Activated T-cell treated with anti-CD3 and anti-CD28 coated beads for 4 hours (primary cell): ENCODE measurements around the gene STX10.

Source experiments
- DNase-seq: peaks from one replicate; pipeline ENCODE4 v3.0.0-alpha.2; 2020

STX10 gene

DNA sequence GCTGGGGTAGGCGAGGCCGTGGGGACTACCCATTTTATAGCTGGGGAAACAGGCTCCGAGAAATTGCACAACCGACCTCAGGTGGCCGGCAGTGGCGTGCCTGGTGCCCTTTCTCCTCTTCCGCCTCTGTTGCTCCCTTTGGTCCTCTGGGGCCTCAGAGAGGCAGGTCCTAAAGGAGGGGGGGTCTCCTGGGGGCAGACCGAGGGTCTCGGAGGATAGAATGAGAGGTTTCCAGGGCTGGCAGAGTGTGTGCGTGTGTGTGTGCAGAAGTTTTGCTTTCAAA is 11.3 kb downstream of the STX10 start:
- no peak for DNase-seq

DNA sequence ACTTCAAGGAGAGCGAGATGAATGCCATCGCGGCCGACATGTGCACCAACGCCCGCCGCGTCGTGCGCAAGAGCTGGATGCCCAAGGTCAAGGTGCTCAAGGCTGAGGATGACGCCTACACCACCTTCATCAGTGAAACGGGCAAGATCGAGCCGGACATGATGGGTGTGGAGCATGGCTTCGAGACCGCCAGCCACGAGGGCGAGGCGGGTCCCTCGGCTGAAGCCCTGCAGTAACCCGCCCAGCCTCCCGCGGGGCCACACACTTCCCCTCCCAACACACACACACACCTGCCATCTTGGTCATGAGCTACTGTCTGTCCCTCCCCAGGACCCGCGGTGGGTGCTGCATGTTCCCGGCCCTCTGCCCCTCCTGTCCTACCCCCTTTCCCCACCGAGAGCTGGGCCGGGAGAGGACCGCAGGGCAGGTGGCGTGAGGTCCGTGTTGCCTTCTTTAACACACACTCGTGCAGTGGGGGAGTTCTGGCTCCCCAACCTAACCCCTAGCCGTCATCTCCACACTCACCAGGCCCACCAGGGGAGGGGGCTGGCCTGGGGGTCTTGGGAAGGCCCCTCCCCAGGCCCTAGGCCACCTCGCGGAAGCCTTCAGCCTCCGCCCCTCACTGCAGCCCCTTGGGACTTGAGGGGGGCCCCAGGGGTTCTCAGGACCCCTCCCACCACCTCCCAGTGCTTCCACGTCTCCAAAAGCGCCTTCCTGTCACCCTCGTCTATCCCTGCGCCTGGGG is 11.8 kb downstream of the STX10 start:
- no peak for DNase-seq

DNA sequence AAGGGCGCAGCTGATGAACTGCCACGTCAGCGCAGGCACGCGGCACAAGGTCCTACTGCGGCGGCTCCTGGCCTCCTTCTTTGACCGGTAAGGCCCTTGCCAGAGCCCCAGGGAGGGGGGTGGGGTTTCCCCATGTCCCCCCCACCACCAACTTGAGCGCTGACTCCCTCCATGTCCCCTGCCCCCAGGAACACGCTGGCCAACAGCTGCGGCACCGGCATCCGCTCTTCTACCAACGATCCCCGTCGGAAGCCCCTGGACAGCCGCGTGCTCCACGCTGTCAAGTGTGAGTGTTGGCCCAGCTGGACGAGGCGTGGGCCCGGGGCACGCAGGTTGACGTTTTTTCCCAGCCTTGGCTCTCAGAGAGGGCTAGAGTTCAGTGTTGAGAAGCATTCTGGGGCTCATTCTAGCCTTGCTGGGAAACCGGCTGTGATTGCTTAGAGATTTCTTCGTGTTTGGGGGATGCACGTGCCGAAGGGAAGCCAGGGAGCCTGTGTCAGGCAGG is 12.8 kb downstream of the STX10 start:
- no peak for DNase-seq

DNA sequence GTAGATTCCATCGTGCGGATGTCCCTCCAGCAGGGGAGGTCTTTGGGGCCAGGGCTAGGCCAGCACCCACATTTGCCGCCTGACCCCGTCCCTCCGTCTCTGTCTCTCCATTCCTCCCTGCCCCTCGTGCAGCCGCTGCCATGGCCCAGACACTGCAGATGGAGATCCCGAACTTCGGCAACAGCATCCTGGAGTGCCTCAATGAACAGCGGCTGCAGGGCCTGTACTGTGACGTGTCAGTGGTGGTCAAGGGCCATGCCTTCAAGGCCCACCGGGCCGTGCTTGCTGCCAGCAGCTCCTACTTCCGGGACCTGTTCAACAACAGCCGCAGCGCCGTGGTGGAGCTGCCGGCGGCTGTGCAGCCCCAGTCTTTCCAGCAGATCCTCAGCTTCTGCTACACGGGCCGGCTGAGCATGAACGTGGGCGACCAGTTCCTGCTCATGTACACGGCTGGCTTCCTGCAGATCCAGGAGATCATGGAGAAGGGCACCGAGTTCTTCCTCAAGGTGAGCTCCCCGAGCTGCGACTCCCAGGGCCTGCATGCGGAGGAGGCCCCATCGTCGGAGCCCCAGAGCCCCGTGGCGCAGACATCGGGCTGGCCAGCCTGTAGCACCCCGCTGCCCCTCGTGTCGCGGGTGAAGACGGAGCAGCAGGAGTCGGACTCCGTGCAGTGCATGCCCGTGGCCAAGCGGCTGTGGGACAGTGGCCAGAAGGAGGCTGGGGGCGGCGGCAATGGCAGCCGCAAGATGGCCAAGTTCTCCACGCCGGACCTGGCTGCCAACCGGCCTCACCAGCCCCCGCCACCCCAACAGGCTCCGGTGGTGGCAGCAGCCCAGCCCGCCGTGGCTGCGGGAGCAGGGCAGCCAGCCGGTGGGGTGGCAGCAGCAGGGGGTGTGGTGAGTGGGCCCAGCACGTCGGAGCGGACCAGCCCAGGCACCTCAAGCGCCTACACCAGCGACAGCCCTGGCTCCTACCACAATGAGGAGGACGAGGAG is 14.8 kb downstream of the STX10 start:
- no peak for DNase-seq

DNA sequence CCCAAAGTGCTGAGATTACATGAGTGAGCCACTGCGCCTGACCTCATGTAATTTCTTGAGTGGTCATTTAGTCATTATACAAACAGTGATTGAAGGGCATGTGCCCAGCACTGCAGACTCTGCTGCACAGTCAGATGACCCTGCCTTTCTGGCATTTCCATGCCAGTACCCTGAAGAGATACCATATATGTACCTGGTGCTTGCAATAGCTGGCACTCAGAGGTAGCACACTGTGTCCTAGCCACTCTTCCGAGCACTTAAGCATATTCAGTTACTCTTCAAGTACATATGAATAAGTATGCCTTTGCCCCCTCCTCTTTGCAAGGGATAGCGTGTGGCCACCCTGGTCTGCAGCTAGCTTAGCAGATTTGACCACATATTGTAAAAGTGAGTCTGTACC is 15.5 kb downstream of the STX10 start:
- no peak for DNase-seq

DNA sequence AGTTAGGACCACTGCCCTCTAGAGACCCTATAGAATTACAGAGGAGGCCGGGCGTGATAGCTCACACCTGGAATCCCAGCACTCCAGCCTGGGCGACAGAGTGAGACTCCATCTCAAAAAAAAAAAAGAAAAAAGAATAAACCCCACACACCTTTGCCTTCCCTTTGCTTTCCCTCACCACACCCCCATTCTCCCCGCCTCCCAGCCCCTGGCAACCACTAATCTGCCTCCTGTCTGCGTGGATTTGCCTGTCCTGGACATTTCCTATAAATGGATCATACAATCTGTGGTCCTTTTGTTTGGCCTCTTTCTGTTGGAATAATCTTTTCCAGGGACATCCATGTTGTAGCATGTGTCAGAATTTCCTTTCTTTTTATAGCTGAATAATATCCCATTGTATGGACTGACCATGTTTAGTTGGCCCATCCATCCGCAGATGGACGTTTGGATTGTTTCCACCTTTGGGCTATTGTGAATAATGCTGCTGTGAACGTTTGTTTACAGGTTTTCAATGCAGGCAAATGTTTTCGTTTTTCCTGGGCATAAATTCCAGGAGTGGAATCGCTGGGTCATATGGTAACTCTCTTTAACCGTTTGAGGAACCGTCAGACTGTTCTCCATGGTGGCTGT is 16.8 kb downstream of the STX10 start:
- no peak for DNase-seq

DNA sequence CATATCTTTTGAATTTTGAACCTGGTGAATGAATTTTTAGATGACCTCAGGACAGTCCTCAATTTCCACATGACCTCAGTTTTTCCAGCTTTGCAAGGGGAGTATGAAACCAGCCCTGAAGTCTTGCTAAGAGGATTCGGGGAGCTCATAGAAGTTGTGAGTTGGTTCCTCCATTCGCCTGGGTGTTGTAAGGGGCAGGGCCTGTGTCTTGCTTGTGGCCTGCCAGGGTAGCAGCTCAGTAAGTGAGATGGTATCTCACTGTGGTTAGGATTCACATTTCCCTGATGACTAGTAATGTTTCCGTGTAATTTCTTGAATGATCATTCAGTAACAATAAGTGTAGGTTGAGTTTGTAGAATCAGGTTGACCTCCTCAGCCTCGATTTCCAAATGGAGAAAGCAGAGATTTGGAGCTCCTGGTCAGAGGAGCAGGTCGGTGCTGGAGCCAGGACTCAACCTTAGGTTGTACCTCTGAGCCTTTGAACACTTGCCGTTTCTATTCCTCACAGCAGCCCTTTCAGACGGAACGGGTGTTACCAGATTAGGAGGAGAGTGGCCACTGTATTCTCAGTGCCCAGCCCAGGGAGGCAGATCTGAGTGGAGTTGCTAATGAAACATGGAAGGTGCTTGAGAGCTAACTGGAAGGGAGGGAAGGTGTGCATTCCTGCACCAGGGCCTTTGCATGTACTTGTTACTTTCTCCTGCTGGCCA is 17.5 kb downstream of the STX10 start:
- no peak for DNase-seq

DNA sequence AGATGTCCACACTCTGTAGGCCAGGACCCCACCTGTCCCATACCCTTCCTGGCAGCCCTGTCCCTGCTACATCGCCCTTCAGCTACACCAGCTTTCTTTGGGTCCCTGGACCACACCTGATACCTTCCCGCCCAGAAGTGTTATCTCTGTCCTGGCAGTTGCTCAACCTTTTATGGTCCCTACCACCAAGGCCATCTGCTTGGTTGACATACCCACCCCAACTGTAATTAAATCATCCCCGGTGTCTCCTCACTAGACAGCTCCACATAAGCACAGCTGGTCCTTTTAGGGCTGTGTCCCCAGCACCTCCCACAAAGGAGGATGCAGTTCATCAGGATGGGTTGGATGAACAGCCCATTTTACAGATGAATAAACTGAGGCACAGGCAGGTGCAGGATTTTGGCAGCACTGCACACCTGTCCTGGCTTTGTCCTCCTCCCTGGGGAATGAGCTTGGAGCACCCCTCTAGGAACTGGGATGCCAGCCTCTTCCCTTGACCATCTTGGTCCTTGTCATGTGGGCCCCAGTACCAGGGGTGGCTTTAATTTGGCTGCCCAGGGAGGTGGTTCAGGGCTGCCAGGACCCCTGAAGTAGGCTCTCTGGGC is 19.2 kb downstream of the STX10 start:
- no peak for DNase-seq

DNA sequence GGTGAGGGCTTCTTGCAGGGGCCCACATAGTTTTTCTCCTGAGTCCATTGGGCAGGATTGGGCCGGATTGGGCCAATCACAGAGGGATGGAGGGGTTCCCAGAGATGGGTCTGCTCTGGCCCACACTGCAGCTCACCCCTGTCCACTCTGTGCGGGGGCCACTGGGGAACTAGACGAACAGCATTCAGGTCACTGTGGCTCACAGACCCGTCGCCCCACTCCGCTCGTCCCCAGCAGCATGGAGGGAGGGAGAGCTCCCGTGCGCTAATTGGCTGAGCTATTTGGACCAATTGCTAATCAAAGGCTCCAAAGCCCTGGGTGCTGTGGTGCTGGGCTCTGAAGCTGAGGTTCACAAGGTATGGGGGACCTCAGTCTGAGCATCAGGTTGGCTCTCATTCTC is 20.8 kb downstream of the STX10 start:
- no peak for DNase-seq

DNA sequence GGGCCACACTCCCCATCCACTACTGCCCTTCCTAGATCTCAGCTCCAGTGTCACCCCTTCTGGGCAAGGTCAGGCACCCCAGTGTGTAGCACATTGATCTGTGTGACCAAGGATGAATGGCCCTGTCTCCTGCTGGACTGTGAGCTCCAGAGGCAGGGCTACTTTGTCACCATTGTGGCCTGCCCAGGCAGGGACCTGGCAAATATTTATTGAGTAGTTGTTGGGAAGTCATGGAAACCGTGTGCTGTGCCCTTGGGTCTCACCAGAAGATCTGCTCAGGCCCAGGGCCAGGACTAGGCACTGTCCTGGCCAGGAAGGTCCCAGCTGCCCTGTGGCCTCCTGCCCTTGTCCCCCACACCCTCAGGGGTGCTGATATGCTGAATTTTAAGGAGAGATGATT is 21.6 kb downstream of the STX10 start:
- DNase-seq = no peak

DNA sequence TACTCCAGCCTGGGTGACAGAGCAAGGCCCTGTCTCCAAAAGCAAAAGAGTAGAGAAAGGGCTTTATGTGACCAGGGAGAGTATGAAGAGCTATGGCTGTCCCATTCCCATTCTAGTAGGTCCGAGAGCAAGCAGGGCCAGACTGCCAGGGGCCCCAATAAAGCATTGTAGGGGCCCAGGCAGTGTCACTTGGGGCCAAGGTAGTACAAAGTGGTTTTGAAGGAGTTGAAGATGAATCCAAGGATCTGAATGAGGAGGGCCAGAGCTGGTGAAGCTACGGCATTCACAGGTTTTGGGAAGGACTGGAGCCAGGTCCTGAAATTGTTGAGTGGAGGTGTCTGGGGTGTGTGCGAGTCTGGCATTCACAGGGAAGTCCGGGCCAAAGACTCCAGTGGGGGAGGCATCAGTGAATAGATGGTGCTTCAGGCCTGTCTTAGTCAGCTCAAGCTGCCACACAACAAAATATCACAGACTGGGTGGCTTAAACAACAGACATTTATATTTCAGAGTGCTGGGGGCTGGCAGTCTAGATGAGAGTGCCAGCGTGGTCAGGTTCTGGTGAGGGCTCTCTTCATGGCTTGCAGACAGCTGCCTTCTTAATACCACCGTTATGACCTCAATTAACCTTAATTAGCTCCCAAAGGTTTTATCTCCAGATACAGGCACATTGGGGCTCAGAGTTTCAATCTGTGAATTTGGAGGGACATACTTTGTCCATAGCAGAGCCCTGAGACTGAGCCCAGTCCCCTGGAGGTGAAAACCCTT is 22.2 kb downstream of the STX10 start:
- DNase-seq = no peak

DNA sequence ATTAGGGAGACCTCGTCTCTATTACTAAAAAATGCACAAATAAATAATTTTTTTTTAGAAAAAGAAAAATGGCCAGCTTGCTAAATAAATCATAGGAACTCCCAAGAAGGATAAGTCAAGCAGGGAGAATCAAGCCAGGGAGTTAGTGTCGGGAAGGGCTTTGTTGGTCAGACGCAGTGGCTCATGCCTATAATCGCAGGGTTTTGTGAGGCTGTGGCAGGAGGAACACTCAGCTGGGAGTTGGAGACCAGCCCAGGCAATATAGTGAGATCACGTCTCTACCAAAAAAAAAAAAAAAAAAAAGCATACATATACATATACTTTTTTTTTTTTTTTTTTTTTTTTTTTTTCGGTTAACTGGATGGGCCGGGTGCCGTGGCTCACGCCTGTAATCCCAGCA is 23.1 kb downstream of the STX10 start:
- DNase-seq = no peak

DNA sequence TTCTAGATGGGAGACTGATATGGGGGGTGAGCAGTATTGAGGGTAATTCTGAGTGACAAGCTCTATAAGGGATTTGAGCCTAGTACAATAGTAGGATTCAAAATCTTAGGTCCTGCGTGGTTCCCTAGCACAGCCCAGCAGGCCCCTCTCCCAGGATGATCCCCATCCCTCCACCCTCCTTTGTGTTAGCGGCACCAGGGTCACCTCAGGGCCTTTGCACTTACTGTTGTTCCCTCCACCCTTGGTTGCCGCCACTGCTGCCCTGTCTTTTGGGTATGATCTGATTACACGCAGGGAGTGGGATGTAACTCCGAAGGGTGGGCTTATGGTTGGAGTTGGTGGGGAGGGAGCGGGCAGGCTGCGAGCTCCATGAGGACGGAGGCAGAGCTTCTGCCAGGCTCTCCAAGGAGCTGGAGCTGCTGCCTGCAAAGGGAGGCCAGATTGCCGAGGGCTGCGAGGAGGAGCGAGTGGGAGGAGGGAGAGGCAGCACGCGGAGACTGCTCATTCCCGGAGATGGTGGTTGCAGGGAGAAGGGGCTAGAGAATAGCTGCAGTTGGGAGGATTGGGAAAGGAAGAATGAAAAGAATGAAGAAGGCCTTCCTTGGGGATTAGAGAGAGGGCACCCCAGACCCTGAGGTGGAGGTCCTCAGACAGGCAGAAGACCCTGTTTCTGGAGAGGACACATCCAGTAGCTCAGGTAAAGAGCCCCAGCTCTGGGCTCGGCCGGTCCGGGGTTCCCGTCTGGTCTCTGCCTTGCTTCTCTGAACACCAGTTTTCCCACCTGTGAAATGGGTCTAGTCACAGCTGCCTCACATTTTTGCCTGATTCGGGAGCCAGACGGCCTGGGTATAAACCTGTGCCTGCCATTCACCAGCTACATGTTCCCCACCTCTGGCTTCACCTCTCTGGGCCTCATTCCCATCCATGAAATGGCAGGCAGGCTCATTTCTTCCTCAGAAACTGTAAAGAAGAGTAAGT is 26.9 kb downstream of the STX10 start:
- no peak for DNase-seq

DNA sequence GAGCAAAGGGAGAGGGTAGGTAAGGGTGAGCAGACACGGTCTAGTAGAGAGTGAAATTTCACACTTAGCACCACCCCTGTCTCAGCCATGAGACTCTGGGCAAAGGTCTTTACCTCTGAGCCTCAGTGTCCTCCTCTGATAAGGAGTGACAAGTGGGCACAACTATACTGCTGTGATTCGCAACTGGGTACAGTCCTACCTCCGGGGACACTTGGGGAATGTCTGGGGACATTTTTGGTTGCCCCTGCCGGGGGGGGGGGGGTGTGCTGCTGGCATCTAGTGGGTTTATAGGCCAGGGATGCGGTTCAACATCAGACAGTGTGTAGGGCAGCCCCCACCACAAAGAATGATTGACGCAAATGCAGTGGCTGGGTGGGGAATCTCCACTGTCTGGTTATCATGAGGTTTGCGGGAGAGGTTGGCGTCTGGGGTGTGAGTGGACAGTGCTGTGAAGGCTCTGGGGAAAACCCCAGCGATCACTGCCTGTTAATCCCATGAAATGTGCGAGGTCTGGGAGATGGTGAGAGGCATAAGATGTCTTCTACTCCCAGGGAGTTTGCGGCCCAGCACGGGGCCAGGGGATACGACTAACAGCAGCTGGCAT is 27.8 kb downstream of the STX10 start:
- DNase-seq = no peak

DNA sequence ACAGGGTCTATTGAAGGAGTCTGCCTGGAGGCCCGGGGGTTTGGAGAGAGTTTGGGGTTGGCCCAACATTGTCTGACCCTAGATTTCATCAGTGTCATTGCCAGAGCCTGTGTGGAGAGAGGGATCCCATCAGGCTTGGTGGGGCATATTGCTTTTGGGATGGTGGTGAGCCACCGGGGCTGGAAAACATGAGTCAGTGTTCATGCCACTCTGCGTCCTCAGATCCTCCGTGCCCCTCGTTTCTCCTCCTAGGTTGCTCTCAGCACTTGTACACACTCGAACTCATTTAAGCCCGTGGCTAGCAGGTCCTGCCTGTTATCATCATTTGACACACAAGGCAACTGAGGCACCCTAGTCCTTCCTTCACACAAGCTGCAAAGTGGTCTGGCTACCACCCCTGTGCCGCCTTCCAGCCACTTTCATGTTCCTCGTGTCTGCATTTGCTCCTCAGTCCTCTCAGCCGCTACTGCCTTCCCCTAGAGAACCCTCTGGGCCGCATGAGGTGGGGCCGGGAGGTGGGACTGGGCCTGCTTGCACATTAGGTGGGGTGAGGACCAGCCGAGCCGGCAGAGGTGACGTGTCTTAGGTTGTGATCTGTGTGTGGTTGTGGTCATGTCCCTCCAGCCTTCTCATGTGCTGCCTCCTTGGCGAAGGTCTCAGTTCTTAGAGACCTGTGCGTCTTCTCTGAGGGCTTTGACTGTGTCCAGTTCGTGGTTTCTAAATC is 28.5 kb downstream of the STX10 start:
- DNase-seq = no peak

DNA sequence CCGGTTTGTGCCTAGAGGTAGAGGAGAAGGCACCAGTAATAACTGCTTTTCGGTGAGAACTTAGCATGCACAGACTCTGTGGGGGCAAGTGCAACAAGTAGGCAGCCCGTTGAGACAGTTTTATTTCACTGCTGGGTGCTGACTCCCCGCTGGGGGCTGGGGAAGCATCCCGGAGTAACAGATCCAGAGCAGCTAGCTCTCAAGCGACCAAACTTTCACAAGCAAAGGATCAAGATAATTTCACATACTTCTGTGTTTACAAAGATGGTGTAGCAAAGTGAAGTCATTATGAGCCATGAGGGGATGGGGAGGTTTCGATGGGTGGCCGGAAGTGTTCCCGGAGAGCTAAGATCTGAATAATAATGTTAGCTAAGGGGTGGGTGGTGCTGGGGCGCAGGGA is 29.4 kb downstream of the STX10 start:
- no peak for DNase-seq

DNA sequence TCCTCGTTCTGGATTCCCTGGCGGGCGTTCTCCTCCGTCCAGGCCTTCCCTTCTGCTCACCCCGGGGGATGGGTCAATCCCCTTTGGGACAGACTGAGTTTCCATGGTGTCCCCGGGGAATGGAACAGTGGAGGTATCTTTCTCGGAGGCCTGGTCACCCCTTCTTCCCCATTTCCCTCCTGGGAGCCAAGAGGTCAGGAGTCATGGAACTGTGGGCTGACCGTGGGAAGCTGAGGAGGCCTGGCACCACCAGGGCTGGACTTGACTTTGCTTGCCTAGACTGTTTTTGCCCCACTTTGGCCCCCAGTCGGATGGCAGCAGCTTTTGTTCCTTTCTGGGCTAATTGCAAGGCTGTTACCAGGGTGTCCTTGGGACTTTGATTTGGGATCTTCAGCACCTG is 30.1 kb downstream of the STX10 start:
- no peak for DNase-seq

DNA sequence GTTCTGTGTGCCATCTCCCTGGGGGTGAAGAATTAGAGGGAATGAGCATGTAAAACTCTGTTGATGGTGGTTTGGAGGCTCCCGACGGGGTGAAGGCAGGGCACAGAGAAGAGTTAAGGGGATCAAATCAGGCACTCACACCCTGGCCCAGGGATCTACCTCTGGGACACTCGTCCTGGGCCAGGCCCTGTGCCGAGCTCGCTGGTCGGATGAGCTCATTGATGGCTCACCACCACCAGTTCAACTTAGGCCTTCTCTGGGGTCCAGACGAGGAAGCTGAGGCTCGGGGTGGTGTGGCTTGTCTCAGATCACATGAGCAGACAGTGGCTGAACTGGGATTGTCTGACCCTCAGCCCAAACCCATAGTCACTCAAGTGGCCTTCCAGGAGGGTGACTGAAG is 30.5 kb downstream of the STX10 start:
- DNase-seq = no peak

DNA sequence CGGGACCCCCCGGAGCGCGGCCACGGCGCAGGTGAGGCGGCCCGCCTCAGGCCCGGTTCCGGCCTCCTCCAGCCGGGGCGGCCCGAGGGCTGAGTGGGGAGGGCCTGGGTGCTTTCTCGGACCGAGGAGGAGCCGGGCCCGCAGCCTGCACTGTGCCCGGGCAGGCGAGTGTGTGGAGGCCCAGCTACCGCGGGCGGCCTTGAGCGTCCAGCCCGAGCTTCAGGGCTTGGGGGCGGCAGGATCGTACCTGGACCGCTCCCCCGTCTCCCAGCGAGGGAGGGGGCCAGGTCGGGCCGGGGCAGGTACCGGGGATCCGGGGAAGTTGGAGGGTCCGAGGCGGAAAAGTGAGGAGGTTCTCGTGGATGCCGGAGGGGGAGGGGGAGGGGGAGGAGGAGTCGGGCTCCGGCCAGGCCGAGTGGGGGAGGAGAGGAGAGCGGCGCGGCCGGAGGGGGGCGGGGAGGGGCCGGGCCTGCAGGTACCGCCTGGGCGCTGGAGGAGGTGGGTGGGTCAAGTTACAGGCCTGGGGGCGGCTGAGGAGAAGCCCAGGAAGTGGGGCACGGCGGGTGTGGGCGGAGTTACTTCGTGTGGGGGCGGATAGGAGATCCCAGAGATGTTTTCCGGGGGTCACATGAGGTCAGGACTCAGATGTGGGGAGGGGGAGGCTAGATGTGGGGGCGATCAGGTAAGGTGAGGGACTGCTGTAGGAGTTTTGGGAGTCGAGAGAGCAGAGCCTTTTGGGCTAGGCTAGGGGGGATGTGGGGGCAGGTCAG is 31.6 kb downstream of the STX10 start:
- no peak for DNase-seq
